ENCODE results near the gene ACR. TPM values are rescaled to one million over a fixed set of nuclear protein-coding genes. Genes with fewer than 3 reads are reported as not detected.

Gene ACR
- total RNA-seq, result 1.5 TPM

DNA sequence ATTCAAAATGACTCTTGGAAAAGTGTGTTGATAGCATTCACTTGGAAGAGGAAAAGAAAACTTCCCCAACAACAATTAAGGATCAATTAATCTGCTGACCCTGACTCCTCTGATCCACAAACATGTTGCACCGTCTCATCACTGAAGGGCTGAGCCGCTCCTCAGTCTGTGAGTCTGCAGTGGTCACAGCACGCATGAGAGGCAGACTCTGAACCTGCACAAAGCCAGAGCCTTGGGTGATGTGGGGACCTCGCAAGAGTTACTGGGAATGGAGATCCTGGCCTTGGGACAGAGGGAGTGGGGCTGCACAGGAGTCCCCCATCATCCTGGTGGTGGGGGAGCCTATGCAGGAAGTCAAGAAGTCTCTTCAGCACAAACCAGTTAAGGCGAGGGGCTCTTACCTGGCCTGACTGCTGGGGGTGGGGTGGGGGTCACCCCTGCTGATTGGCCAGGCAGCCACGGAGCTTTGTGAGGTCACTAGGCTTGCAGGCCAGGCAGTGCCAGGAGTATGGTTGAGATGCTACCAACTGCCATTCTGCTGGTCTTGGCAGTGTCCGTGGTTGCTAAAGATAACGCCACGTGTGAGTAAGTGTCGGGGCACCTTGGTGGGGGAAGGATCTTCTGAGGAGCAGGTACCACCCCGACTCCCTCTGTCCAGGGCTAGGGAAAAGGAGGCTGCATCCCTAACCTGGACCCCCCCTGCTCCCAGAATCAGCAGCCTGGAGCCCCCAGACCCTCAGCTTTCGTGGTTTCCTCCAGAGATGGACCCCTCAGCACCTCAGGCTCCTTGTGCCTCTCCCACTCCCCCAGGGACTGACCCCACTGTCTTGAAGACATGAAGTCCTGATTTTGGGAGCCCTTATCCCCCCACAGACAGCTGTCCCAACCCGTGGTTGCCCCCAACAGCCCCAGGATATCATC is at the start of gene ACR:
TSS of gene ACR (plus strand) at position 477 of the 921 bp plus-strand sequence. CDS start at position 509, 32 bp downstream.
- DNase-seq (ENCODE audit: low spot score) (peak; percentile 45), ATAC-seq (no peak)
- intact Hi-C loops (cut with DNase I), result no loop called here

DNA sequence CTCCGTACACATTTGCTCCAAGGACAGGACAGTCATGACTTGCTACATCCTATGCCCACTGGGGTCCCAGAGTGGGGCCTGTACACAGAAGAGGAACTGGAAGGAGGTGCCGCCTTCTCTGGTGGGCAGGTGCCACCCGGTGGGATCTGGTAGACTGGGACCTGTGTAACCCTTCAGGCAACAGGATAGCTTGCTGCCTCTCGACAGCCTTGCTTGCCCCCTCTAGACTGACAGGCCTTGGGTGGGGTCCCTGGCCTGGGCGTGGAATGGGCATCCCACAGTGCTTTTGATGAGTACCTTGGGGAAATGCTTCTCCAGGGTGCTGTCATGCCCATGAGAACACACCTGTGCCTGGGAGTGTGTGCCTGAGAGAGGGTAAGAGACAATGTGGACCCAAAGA is 49.6 kb upstream of the ACR start:
- intact Hi-C loops (cut with DNase I), result no loop called here
- no peak for ATAC-seq
- peak; percentile 26 for DNase-seq (ENCODE audit: low spot score)

DNA sequence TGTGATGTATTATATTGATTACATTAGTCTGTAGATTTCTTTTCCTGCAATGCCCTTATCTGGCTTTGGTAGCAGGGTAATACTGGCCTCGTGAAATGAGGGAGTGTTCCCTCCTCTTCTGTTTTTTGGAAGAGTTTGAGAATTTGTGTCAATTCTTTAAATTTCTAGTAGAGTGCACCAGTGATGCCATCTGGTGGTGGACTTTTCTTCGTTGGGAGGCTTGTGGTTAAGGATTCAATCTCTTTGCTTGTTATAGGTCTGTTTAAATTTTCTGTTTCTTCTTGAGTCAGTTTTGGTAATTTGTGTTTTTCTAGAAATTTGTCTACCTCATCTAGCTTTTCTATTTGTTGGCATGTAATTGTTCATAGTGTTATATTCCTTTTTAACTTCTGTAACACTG is 46.5 kb upstream of the ACR start:
- DNase-seq (ENCODE audit: low spot score), result peak; percentile 48
- ATAC-seq, result no peak
- intact Hi-C loops (cut with DNase I), result no loop called here

DNA sequence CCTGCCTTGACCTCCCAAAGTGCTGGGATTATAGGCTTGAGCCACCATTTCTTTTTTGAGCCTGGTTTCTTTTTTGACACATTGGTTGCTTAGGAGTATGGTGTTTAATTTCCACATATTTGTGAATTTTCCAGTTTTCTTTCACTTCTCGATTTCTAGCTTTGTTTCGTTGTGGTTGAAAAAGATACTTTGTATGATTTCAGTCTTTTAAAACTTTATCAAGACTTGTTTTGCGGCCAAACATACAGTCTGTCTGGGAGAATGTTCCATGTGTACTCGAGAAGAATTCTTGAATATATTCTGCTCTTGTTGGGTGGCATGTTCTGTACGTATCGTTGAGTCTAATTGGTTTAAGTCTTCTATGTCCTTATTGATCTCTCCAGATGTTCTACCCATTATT is 44.5 kb upstream of the ACR start:
- intact Hi-C loops (cut with DNase I), result no loop called here
- DNase-seq (ENCODE audit: low spot score) (no peak), ATAC-seq (no peak)

DNA sequence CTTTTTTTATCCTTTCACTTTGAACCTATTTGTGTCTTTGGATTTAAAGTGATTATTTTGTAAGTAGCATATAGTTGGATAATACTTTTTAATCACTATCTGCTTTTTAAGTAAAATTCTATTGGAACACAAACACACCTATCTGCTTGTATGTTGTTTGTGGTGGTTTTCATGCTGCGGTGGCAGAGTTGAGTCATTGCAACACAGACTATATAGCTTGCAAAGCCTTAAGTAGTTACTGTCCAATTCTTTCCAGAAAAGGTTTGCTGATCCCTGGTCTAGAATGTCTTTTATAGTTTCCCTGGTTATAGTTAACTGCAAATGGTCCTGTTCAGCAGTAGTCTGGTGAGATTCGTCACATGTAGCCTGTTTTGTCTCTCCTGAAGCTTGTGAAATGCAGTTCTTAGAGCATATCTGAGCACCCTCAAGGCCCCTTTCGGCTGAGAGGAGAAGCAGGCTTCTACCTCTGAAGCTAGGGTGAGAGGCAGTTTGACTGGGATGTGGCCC is 43.9 kb upstream of the ACR start:
- DNase-seq (ENCODE audit: low spot score), result no peak
- ATAC-seq, result no peak
- intact Hi-C loops (cut with DNase I), result no loop called here

DNA sequence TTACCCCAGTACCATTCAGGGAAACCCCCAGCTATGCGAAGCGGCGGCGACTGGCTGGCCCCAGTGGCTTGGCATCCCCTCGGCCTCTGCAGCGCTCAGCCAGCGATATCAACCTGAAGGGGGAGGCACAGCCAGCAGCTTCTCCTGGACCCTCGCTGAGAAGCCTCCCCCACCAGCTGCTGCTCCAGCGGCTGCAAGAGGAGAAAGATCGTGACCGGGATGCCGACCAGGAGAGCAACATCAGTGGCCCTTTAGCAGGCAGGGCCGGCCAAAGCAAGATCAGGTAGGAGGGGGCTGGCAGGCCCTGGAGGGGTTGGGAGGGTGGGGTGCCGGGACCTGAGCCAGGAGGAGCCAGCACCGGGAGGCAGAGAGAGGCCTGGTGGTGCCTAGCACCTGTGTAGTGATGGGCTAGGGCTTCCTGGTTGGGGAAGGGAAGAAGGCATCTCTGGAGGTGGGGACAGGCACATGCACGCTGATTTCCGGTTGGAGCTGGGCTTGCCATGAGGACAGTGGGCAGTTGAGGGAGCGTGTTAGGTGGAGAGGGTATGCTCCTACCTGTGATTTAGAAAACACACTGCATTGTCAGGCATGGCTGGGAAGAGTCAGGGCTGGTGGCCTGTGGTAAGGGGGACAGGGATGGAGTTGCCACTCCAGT is 43.1 kb upstream of the ACR start:
- no peak for ATAC-seq
- DNase-seq (ENCODE audit: low spot score), result peak; percentile 51
- intact Hi-C loops (cut with DNase I), result no loop called here

DNA sequence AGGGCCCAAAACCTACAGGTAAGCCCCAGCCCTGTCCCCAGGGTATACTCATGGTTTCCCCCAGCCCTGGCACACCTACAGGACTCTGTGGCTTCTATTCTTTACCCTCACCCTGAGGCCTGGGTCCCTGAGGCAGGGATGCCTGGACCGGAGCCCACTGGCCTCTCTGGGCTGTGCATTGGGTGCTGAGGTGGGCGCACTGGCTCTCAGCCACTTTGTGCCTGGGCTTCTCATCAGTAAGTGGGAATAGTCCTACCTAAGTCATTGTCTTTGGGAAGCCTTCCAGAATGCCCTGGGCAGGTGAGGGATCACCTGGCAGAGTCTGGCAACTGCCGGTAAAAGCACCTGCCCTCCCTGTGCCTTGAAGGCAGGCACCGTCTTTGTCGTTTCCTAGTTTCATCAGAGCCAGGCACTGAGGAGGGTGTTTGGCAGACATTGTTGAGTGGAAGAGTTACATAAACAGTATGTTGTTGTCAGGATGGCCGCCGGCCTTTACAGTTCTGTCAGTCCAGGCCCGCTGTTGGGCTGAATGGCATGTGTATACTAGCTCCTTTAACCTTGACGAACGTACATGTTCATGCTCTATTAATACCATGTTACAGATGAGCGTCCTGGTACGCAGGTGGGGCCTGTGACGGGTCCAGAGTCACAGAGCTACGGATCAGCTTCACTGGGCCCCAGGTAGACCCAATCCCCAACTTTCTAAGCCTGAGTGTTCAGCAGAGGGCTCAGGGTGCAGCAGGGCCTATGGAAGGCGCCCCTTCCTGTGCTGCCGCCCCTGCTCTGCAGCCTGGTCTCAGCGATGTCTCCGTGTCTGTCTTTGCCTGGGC is 42.4 kb upstream of the ACR start:
- peak; percentile 42 for DNase-seq (ENCODE audit: low spot score)
- no peak for ATAC-seq
- intact Hi-C loops (cut with DNase I), result no loop called here

DNA sequence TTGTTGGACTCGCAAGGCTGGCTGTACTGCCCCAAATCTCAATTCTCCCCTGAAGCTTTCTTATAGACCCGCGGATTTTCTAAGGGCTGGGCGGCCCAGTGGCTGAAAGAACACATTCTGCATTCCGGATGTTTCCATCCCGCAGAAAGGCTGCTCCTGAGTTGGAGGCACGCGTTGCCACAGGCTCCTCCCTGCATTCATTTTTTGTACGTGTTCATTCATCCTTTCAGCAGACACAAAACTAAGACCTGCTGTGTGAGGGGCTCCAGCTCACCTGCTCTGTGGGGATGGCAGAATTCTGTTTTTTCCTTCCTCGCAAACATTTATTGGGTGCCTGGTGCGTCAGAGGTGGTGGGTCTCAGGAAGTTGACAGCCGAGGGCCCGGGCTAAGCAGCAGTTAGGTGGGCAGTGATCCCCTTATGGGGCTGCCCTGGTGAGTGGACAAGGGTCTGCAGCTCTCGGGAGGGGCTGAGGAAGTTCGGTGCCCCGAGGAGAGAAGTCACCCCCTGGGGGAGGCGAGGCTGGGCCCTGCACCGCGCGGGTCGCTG is 41.7 kb upstream of the ACR start:
- ATAC-seq (peak; percentile 50), DNase-seq (ENCODE audit: low spot score) (no peak)
- intact Hi-C loops (cut with DNase I), result no loop called here

DNA sequence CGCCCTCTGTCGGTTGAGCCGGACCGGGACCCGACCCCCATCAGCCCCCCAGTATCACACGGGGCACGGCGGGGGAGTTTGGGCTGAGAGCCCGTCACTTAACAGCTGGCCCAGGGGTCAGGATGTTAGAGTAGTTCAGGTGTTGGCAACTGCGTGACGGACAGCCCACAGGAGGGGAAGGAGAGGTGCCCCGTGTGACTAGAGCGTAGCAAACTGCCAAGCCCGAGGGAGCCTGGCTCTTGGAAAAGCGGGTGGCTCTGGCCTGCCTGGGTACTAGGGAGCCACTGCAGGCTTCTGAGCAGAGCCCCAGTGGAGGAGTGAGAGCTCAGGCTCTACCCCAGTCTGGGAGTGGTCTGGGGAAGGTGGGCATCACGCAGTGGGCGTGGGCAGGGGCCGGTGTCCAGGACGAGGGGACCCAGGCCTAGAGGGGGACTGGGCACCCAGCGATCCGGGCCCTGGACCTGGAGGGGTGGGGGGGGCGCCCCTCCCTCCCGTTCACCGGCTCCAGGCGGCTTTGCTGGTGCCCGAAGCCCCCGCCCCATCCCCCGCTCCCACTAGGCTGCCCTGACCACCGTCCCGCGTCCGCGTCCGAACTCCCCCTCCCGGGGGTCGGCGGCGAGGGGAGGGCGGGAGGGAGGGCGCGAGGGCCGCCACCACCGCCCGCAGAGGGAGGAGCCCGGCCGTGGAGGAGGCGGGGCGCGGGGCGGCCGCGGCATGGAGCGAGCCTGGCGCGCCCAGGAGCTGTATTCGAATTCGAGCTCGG is 41.0 kb upstream of the ACR start:
- intact Hi-C loops (cut with DNase I), result no loop called here
- DNase-seq (ENCODE audit: low spot score), result peak; percentile 66
- peak; percentile 64 for ATAC-seq

DNA sequence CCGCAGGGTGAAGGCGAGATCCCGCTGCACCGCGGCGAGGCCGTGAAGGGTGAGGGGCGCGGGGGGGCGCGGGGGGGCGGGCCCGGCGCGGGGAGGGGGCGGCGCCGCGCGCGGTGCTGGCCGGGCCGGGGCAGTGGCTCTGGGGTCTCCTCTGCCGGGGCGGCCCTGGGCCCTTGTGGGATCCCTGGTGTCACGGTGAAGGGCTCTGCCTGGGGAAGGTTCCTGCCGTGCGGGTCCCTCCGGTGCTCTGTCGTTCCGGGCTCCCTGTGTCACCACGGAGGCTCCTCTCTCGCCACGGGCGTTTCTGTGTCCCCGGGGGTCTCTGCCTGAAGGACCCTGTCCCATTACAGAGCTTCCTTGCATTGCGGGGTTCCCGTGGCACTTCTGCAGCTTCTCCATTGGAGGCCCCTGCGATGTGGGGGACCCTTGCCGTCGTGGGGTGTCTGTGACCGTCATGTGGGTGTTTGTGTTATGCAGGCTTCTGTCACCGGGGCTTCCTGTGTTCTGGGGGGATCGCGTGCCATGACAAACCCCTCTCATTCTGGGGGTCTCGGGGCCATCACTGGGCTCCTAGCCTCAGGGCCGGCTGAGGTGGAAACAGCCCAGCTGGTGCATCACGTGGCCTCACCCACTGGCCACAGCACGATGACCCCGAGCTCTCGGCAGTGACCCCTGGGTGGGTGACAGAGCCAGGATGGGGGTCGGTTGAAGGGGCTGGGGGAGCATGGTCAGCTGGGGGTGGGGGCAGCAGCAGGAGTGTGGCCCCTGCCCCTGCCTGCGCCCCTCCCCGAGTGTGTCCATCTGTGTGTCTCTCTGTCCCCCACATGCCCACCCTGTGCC is 40.1 kb upstream of the ACR start:
- no peak for ATAC-seq
- peak; percentile 57 for DNase-seq (ENCODE audit: low spot score)

DNA sequence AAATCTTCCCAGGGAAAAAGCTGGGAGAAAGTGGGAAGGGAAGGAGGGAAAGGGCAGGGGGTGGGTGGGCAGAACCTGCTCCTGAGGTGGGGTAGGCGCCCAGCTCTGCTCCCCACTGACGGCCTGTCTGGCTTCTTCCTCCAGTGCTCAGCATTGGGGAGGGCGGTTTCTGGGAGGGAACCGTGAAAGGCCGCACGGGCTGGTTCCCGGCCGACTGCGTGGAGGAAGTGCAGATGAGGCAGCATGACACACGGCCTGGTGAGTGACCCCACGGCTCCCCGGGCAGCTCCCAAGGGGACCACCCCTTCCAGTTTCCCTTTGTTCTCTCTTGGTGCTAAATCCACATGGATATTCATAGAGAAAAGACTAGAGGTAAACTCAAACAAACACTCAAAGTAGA is 39.5 kb upstream of the ACR start:
- no peak for ATAC-seq
- DNase-seq (ENCODE audit: low spot score), result peak; percentile 57
- intact Hi-C loops (cut with DNase I), result no loop called here

More for the DNA sequence above, 40.1 kb upstream of the ACR start:
- intact Hi-C loops (cut with DNase I), result no loop called here

DNA sequence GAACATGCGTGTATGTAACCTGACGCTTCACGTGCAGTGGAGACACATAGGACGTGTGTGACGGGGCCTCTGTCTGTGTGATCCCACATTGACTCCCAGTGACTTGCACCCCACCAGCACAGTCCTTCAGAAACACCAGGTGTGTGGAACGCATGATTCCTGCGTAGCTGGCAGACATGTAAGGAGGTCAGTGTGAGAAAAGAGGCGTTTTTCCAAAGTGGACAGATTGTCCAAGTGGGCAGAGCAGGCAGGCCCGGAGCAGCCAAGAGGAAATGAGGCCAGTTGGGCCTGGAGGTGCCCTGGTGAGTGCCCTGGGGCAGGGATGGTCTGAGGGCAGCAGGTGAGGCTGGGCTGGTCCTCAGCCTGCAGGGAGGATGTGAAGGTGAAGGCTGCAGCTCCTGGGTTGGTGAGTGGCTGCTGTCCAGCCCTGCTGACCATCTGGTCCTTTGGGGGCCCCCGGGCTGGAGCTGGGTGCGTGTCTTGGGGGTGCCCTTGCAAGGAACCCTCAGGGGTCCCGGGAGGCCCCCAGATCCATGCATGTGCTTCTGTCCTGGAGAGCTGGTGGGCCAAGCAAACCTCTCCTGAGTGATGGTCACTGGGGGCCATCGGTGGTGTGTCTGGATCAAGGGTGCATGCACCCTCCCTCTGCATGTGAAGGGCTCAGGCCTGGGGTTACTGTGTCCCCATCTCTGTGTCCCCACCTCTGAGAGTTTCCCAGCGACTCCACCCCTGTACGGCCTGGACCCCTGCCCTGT is 38.8 kb upstream of the ACR start:
- peak; percentile 49 for DNase-seq (ENCODE audit: low spot score)
- intact Hi-C loops (cut with DNase I), result no loop called here
- ATAC-seq, result no peak

DNA sequence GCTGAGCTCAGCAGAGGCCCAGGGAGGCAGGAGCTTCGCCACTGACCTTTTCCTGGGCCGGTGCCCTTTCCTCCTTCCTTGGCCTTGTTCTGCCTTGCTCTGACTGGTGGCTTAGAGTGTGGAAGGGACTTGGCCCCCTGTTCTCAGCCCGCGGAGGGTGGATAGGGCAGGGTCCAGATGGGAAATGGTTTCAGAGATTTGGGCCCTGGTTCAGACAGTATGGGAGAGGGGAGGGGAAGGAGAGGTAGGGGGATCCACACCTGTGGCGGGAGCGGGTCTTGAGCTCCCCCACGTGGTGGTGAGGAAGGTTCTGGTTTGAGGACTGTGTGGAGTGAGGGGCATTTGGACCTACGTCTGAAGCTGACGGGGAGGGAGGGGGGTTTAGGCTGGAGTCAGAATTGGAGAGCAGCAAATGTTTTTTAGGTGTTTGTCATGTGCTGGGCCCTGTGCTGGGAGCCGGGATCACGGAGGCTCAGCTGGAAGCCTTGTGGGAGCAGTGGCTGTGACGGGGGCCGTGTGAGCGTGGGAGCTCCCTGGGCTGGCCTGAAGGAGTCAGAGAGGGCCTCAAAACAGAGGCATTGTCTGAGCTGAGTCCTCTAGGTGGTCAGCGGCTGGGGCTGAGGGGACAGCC is 38.1 kb upstream of the ACR start:
- intact Hi-C loops (cut with DNase I), result no loop called here
- peak; percentile 35 for DNase-seq (ENCODE audit: low spot score)

DNA sequence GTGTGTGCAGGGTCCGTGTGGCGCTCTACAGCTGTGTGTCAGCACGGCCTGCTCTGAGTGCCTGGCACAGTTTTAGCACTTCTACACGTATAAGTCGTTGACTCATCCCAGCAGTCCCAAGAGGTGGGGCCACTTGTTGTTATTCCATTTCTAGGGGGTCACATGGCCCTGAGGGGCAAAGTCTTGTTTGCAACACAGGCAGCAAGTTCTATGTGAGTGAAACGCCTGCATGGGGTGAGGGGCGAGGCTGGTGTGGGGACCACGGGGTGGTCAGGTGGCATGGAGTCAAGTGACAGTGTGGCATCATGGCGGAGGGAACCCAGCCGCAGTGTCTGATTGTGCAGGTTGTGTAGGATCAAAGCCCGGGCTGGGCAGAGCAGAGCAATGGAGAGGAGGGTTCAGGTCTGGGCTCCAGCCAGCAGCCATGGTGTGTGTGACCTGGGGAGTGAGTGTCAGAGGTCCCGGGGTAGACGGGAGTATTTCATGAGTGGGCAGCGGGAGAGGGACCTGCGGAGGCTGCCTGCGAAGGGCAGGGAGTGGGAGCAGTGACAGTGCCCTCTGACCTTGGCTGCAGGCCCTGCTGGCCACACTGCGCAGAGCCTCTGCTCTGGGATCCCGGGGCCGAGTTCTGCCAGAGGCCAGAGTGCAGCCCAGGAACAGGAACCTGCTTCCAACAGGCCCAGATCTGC is 37.5 kb upstream of the ACR start:
- ATAC-seq (no peak), DNase-seq (ENCODE audit: low spot score) (peak; percentile 52)
- intact Hi-C loops (cut with DNase I), result no loop called here

More for the DNA sequence above, 38.1 kb upstream of the ACR start:
- ATAC-seq, result no peak

DNA sequence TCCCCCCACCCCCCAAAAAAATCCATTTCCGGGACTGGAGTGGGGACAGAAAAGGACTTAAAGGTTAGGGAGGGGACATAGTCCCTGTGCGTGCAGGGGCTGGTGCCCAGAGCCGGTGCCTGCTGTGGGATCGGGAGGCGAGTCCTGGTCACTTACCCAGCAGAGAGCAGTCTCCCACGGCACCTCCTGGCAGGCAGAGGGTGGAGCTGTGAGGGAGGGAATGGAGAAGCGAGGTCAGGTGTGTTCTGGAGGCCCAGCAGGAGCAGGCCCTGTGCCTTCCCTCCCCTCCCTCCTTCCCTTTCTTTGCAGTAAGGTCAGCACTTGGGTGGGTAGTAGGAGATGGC is 37.0 kb upstream of the ACR start:
- peak; percentile 49 for DNase-seq (ENCODE audit: low spot score)
- intact Hi-C loops (cut with DNase I), result no loop called here
- ATAC-seq, result no peak
